ENCODE measurements around the gene GCA. TPM values are rescaled to one million over a fixed set of nuclear protein-coding genes. Genes with fewer than 3 reads are reported as not detected.

GCA gene
- total RNA-seq, 1 experiment from 2014 or later = 18.8 TPM

DNA sequence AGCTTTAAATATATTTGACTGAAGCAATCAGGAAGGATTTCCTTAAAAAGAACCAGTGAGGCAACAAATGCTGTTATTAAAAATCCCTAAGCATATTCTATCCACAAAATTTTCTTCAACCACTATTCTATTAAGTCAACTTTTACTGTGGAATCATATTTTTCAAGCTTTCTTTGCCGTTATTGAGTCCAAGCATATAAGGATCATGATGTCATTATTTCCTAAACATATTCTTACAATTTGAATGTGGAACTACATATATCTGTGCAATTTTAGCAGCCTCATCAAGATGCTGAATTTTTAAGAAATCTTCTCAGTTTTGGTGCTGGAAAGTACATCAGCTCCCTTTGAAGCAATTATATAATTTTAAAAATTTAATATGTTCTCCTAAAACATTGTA is 31.1 kb upstream of the GCA start:
- no TSS peak for BruUV-seq (replicated peaks)
- ChIA-PET RAD21 (ENCODE audit: low non-redundant PET in 1 of 2, low total read pairs in 2 of 2, uncharacterized antibody in 2 of 2, unreplicated experiment in 2 of 2) (no interaction called here), POLR2A (no interaction called here), CTCF (interaction anchor here (1.2 to 1.8 kb wide), 3 partner anchors 9 to 21 kb away, joined by 3 to 7 read pairs (median 4); no protein-coding TSS in a partner anchor)
- H3K27ac ChIP-seq (ENCODE audit: low read depth, low read length) = no peak overlapping the region
- no peak overlapping the region for H3K9ac ChIP-seq (ENCODE audit: low read length)
- no peak overlapping the region for H3K4me2 ChIP-seq (ENCODE audit: low read length)
- no peaks in the 10 kb centered on the region for H4K20me1 ChIP-seq (ENCODE audit: insufficient read depth)
- intact Hi-C loops (cut with micrococcal nuclease) = no loop called here
- H3K79me2 ChIP-seq (ENCODE audit: insufficient read depth, low read length) = no peaks in the 10 kb centered on the region
- H3K9me3 ChIP-seq (ENCODE audit: control insufficient read depth in 1 of 2, insufficient read depth in 1 of 2, low read depth in 1 of 2, low read length in 2 of 2) = no peaks in the 10 kb centered on the region
- ATAC-seq (no peak), DNase-seq (ENCODE audit: low read depth, low spot score) (no peak)
- no peaks in the 10 kb centered on the region for H3K9me2 ChIP-seq (ENCODE audit: insufficient read depth)
- H3K4me1 ChIP-seq (ENCODE audit: control insufficient read depth in 1 of 2, insufficient read depth in 2 of 2, low read length in 2 of 2) = peaks cover 5 to 7% of the 10 kb centered on the region in 2 experiments; a peak in 3 of 4 replicates
- H3K27me3 ChIP-seq (ENCODE audit: insufficient read depth, low read length) = no peaks in the 10 kb centered on the region
- no peak overlapping the region for H2AFZ ChIP-seq (ENCODE audit: low read depth, low read length, poor library complexity, severe bottlenecking)
- no peak overlapping the region for H3K4me3 ChIP-seq (replicated peaks in 1 of 2; ENCODE audit: low read depth in 1 of 2, low read length in 2 of 2)
- H3K36me3 ChIP-seq (ENCODE audit: control insufficient read depth in 1 of 2, insufficient read depth in 2 of 2, low read length in 2 of 2) = no peaks in the 10 kb centered on the region
- TF ChIP-seq REST (IDR thresholded peaks at IDR 0.05; ENCODE audit: low read depth) (no peak), EZH2 (IDR thresholded peaks at IDR 0.05) (no peak), POLR2AphosphoS5 (IDR thresholded peaks at IDR 0.05; ENCODE audit: low read depth, low read length) (no peak), SP1 (IDR thresholded peaks at IDR 0.05; ENCODE audit: low read depth) (no peak), RAD21 (IDR thresholded peaks at IDR 0.05; ENCODE audit: low read depth) (no peak), CBX3 (IDR thresholded peaks at IDR 0.05; ENCODE audit: low read depth) (no peak), EZH2phosphoT487 (IDR thresholded peaks at IDR 0.05; ENCODE audit: borderline replicate concordance) (no peak), SIN3A (IDR thresholded peaks at IDR 0.05; ENCODE audit: low read depth) (no peak), JUND (IDR thresholded peaks at IDR 0.05) (no peak), FOSL1 (IDR thresholded peaks at IDR 0.05; ENCODE audit: low read depth) (no peak), ELF1 (IDR thresholded peaks at IDR 0.05; ENCODE audit: borderline replicate concordance, low read depth) (no peak), SRF (IDR thresholded peaks at IDR 0.05; ENCODE audit: low read depth) (no peak), ZNF274 (IDR thresholded peaks at IDR 0.05; ENCODE audit: low read depth, low read length) (no peak), ZFX (IDR thresholded peaks at IDR 0.05) (no peak), MAX (IDR thresholded peaks at IDR 0.05) (no peak), CEBPB (IDR thresholded peaks at IDR 0.05; ENCODE audit: low read depth) (no peak), TCF7L2 (IDR thresholded peaks at IDR 0.05; ENCODE audit: borderline replicate concordance, extremely low read depth, insufficient read depth, insufficient read length) (no peak), EGR1 (IDR thresholded peaks at IDR 0.05; ENCODE audit: low read depth) (no peak)
- TF ChIP-seq, protein P1, sequence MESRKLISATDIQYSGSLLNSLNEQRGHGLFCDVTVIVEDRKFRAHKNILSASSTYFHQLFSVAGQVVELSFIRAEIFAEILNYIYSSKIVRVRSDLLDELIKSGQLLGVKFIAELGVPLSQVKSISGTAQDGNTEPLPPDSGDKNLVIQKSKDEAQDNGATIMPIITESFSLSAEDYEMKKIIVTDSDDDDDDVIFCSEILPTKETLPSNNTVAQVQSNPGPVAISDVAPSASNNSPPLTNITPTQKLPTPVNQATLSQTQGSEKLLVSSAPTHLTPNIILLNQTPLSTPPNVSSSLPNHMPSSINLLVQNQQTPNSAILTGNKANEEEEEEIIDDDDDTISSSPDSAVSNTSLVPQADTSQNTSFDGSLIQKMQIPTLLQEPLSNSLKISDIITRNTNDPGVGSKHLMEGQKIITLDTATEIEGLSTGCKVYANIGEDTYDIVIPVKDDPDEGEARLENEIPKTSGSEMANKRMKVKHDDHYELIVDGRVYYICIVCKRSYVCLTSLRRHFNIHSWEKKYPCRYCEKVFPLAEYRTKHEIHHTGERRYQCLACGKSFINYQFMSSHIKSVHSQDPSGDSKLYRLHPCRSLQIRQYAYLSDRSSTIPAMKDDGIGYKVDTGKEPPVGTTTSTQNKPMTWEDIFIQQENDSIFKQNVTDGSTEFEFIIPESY (IDR thresholded peaks at IDR 0.05; ENCODE audit: extremely low read depth, insufficient replicate concordance, low read length) = no peak
- TF ChIP-seq, protein P2, sequence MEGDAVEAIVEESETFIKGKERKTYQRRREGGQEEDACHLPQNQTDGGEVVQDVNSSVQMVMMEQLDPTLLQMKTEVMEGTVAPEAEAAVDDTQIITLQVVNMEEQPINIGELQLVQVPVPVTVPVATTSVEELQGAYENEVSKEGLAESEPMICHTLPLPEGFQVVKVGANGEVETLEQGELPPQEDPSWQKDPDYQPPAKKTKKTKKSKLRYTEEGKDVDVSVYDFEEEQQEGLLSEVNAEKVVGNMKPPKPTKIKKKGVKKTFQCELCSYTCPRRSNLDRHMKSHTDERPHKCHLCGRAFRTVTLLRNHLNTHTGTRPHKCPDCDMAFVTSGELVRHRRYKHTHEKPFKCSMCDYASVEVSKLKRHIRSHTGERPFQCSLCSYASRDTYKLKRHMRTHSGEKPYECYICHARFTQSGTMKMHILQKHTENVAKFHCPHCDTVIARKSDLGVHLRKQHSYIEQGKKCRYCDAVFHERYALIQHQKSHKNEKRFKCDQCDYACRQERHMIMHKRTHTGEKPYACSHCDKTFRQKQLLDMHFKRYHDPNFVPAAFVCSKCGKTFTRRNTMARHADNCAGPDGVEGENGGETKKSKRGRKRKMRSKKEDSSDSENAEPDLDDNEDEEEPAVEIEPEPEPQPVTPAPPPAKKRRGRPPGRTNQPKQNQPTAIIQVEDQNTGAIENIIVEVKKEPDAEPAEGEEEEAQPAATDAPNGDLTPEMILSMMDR (IDR thresholded peaks at IDR 0.05 in 2 of 3, conservative IDR thresholded peaks at IDR 0.05 in 1 of 3; ENCODE audit: borderline replicate concordance in 1 of 3, insufficient read depth in 1 of 3, low read depth in 2 of 3, low read length in 2 of 3) = no peak
